KOPT-K1 (cell line): Measurements from ENCODE around the gene CCDC127.

Source experiments
- H3K27ac ChIP-seq: fragments of 200-600 bp; sonication (generic); 2 replicates; pipeline ENCODE4 v1.5.1; 2016; ENCODE audit warnings: antibody characterized with exemption, mild to moderate bottlenecking, low read depth, low read length; ENCODE audit not compliant: poor library complexity, severe bottlenecking
- H3K36me3 ChIP-seq: fragments of 200-600 bp; sonication (generic); 2 replicates; pipeline ENCODE4 v1.5.1; 2017; ENCODE audit warnings: antibody characterized with exemption, mild to moderate bottlenecking, low read length, moderate library complexity; ENCODE audit not compliant: insufficient read depth
- H3K9me3 ChIP-seq: fragments of 200-600 bp; sonication (generic); 2 replicates; pipeline ENCODE4 v1.5.1; 2017; ENCODE audit warnings: antibody characterized with exemption, low read length, mild to moderate bottlenecking; ENCODE audit not compliant: insufficient read depth, poor library complexity, severe bottlenecking

Gene CCDC127

DNA sequence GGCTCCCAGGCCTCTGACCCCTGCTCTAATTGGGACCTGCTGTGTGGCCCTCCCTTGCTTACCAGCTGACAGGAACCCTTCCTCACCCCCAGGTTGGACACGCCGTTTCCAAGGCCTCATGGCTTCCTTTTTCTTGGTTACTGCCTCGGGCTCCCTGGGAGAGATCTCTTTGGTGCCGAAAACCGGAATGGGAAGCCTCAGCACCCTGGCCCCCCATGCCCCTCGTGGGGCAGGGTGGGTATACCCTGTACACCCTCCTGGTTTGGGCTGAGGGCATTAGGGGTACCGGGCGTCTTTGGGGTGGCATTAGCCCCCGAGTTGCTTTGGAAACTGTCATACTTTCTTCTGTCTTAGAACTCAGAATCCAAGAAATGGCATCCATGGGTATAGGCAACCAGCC lies 36.8 kb downstream of the CCDC127 start:
- H3K27ac ChIP-seq, result no peak overlapping the region
- no peaks in the 10 kb centered on the region for H3K9me3 ChIP-seq
- no peaks in the 10 kb centered on the region for H3K36me3 ChIP-seq

DNA sequence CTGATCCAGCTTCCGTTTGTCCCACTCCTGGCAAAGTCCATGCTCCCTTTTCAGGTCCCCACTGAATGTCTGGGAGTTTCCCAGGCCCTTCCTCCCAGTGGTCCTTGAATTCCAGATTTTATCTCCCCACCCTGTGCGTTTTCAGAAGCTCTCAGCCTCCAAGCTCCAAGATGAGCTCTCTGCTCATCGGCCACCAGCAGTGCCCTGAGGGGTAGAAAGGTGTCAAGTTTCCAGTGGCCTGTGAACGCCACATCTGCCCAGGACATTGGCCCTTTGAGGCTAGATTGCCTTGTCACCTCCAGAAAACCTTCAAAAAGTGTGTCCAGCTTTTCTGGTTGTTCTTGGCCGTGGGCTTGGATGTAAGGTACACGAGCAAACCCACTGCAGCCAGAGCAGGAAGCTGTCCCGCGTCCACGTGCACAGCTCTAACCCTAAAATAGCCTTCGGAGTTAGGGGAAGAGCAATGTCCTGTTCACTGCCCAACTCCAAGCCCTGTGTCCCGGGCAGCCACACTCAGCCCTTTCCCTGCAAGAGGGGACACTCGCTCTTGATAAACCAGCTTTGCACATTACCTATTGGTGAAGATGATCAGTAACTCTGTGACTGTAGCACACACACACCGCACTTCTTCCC lies 37.6 kb downstream of the CCDC127 start:
- no peaks in the 10 kb centered on the region for H3K36me3 ChIP-seq
- no peak overlapping the region for H3K27ac ChIP-seq
- no peaks in the 10 kb centered on the region for H3K9me3 ChIP-seq

DNA sequence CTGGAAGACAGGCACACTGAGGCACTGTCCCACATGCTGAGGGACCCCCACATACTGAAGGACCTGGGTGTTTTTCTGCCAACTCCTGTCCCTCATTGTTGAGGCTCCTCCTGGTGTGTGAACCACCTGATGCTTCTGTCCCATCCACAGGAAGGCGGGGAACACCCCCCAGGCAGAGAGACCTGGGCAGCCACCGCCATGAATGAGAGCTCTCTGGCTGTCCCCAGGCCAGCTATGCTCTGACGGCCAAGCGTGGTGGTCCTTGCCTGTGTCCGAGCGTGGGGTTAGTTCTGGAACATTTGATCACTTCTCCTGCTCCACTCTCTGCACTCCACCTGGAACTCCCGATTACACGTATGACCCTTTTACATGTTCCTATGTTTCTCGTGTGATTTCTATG lies 38.6 kb downstream of the CCDC127 start:
- H3K36me3 ChIP-seq, result no peaks in the 10 kb centered on the region
- no peak overlapping the region for H3K27ac ChIP-seq
- no peaks in the 10 kb centered on the region for H3K9me3 ChIP-seq

DNA sequence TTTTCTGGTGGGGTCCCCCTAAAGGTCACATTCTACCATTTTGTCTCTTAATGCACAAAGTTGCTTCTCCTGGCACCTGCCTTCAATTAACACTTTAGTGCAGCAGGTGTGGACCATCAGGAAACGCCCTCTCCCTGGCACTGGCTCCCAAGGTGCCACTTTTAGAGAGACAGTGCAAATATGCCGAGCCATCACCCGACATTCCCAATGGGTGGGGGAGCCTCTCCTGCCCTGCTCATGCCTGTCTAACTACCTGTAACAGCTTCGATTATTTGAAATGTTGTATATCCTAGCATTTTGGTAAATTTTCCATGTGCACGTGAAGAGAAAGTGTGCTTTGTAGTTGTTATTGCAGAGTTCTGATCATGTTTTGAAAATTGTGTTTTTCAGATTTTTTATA lies 39.8 kb downstream of the CCDC127 start:
- H3K9me3 ChIP-seq, result no peaks in the 10 kb centered on the region
- H3K27ac ChIP-seq, result no peak overlapping the region
- H3K36me3 ChIP-seq, result no peaks in the 10 kb centered on the region

DNA sequence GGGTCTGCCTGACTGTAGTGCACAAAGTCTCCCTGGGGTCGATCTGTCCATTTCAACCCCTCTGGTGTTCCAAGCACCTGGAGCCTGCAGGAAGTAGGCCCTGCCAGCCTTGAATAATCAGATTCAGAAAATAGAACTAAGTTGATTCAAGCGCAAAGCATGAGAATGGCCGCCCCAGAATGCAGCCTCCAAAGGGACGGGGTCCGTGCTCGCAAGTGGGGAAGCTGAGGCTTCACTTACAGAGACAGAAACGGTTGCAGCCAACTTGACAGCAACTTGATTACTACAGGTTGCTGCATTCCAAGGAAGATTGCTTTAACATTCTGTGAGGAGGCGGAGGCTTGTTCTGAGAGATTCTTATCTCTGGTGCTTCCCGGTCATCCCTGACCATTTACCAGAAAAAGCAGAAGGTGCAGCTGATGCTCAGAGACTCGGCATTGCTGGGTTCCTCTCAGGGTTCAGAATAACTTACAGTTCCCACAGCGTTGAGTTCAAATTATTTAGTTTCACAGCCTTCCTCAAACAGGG lies 41.6 kb downstream of the CCDC127 start:
- Histone ChIP-seq H3K9me3 (no peaks in the 10 kb centered on the region), H3K36me3 (no peaks in the 10 kb centered on the region), H3K27ac (no peak overlapping the region)

DNA sequence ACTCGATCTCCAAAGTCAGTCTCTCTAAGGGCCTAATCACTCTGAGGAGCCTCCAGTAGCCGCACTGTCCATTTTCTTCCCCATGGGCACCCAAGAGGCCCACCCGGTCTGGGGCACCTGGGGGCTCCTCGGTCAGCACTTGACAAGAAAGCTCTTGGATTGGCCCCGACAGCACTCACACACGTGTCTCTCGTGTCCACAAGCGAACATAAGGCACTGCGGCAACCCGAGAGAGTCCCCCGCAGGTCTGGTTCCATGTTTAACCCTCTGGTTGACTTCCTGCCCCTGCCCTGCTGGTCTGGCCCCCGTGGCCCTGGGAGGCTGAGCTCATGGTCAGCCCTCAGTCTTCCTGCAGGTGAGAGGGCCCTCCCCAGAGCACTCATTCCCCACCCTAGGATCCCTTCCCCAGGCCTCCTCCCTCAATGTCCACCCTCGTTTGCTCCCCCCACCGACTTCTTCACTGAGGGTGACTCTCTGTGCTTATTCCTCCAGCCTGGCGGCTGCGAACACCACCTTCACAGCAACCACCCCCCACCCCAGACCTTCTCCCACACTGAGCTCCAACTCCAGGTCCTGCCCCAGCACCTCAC lies 43.0 kb downstream of the CCDC127 start:
- H3K9me3 ChIP-seq, result no peaks in the 10 kb centered on the region
- H3K27ac ChIP-seq, result no peak overlapping the region
- no peaks in the 10 kb centered on the region for H3K36me3 ChIP-seq

DNA sequence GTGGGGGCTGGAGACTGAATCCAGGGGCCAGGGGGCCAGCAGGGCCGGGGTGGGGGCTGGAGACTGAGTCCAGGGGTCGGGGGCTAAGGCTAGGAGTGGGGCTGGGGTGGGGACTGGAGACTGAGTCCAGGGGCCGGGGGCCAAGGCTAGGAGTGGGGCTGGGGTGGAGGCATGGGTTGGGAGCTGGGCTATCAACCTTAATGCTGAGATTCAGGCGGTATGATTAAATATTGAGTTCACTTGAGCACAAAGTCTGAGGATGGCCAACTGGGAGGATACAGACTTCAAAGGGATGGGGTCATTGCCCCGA lies 43.7 kb downstream of the CCDC127 start:
- H3K9me3 ChIP-seq, result no peaks in the 10 kb centered on the region

DNA sequence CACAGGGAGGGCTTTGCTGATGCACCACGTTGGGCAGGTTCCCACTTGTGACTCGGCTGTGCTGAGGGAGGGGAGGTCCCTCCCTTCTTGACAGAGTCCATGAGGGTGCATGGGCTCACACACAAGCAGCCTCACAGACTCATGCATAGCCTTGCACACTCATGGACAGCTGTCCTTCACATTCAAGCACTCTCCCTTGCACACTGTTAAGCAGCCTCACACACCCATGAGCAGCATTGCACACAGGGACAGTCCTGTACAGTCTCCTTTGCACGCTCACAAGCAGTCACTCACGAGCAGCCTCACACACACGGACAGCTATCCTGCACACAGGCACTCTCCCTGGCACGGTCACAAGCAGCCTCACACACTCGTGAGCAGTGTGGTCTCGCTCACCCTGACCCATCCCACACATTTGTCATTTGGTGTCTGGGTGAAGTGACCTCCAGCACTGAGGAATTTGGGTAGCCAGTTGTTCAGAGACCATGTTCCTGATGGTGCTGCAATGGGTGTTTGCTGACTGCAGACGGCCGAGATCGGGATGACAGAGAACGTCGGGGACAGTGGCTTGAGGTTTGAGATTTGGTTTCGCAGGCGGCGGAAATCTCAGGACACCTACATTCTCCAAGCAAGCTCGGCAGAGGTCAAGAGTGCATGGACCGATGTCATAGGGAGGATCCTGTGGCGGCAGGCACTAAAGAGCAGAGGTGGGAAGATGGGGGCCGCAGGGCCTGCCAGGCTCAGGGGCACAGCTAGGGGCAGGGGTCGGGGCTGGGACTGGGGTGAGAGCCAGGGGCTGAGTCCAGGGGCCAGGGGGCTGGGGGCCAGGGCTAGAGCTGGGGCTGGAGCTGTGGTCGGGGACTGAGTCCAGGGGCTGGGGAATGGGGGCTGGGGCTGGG lies 44.3 kb downstream of the CCDC127 start:
- Histone ChIP-seq H3K36me3 (no peaks in the 10 kb centered on the region), H3K9me3 (no peaks in the 10 kb centered on the region), H3K27ac (no peak overlapping the region)

More for the DNA sequence above, 43.7 kb downstream of the CCDC127 start:
- Histone ChIP-seq H3K36me3 (no peaks in the 10 kb centered on the region), H3K27ac (no peak overlapping the region)

DNA sequence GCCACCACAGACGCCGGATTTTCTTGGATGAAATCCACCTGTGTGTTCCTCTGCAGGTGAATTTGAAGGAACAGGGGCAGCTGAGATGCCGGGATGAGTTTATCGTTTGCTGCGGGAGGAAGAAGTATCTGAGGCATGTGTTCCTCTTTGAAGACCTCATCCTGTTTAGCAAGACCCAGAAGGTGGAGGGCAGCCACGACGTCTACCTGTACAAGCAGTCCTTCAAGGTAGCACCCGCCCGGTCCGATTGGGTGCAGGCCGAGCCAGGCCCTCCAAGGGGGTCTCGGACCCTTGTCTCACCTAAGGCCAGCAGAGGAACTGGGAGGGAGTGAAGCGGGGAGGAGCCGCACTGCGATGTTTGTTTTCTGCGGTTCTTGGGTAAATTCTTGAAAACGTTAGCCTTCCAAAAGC lies 45.1 kb downstream of the CCDC127 start:
- Histone ChIP-seq H3K36me3 (no peaks in the 10 kb centered on the region), H3K27ac (no peak overlapping the region)

DNA sequence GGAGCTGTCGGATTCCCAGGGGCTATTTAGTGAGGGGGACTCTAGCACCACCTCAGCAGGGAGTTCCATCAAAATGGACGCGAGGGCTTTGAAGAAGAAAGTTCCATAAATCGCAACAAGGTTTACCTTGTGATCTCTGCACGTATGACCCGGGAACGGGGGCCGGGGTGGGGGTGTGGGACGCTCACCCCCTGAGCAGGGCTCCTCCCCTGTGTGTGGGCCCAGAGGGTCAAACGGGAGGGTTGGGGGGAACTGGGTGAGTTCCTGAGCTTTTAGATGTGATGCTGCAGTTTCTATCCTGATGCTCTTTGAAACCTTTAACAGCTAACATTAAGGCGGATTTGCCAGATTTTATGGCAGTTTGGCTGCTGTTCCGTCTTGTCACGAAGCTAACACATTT lies 45.5 kb downstream of the CCDC127 start:
- no peak overlapping the region for H3K27ac ChIP-seq
- H3K9me3 ChIP-seq, result no peaks in the 10 kb centered on the region
- H3K36me3 ChIP-seq, result no peaks in the 10 kb centered on the region

More for the DNA sequence above, 45.1 kb downstream of the CCDC127 start:
- no peaks in the 10 kb centered on the region for H3K9me3 ChIP-seq

DNA sequence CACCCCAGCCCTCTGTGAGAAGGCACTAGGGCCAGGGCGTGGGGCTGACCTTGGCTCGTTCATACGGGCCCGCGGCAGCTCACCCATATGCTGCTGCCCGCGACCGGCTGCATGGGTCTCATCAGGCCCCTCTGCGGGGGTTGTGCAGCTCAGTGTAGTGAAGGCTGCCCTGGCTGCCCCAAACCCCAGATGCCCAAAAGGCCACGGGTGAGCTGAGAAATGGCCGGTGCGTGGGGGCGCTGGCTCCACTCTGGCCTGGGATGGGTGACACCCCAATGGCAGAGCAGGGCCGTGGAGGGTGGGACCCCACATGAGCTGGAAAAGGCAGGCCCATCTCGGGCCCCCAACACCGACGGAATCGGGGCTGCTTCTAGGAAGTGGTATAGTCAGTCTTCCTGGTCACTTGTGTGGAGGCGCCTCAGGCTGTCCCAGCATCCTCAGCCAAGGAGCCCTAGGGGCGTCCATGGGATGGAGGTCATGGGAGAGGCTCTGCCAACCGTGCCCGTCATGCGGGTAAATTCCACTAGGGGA lies 46.1 kb downstream of the CCDC127 start:
- Histone ChIP-seq H3K27ac (no peak overlapping the region), H3K36me3 (no peaks in the 10 kb centered on the region), H3K9me3 (no peaks in the 10 kb centered on the region)

DNA sequence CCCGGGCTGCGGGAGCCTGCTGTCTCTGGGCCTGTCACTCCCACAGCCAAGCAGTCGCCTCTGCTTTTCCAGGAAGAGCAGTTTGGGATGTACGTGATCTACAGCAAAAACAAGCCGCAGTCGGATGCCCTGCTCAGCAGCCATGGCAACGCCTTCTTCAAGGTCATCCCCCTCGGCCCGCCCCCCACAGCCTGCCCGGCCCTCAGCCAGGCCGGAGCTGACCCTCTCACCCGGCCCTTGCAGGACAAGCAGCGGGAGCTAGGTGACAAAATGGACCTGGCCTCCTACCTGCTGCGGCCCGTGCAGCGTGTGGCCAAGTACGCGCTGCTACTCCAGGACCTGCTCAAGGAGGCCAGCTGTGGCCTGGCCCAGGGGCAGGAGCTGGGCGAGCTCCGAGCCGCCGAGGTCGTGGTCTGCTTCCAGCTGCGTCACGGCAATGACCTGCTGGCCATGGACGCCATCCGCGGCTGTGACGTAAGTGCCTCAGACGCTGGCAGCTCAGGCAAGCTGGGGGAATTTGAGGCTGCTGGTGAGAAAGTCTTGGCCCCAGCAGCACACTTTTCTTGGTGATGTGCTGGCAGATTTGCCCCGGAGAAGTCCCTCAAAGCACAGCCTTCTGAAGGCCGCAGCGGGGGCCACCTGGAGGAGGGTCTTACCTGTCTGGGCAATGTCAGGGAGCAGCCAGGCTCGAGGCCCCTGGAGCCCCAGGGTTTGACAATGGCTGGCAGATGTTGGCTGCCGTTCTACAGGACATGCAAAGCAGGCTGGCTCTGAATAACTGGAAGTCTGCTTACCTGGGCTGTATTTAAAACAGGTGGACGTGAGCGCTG lies 46.8 kb downstream of the CCDC127 start:
- Histone ChIP-seq H3K27ac (no peak overlapping the region), H3K36me3 (no peaks in the 10 kb centered on the region), H3K9me3 (no peaks in the 10 kb centered on the region)

DNA sequence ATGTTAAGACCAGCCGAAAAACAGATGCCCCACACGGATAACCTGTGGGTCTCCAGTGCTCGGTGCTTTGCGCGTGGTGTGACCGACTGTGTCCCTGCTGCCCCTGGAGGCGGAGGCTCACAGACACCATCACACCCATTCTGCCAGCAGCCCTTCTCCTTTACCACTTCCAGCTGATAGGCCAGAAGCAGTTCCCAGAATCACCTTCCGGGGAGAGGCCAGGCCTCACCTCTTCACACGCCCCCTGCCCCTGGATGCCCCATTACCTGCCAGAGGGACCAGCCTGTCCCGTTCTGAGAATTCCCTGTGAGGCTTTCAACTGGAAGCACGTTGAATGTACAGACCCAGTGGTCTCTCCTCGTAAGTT lies 48.2 kb downstream of the CCDC127 start:
- Histone ChIP-seq H3K9me3 (no peaks in the 10 kb centered on the region), H3K36me3 (no peaks in the 10 kb centered on the region), H3K27ac (no peak overlapping the region)

DNA sequence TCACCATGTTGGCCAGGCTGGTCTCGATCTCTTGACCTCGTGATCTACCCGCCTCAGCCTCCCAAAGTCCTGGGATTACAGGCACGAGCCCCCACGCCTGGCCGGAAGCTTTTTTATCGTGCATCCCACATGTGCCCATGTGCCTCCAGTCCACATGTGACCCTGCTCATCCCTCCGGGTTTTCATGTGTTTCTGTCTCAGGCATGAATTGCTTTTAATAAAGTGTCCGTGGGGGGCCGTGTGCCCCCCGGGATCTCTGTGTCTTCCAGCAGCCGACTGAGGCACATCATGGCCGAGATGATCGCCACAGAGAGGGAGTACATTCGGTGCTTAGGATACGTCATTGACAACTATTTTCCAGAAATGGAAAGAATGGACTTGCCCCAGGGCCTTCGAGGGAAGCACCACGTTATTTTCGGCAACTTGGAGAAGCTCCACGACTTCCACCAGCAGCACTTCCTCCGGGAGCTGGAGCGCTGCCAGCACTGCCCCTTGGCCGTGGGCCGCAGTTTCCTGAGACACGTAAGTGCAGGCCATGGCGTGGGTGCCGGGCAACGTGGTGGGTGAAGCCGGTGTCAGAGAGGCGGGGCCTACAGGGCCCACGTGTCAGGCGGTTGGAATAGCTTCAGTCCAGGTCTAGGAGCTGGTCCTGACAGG lies 48.8 kb downstream of the CCDC127 start:
- no peaks in the 10 kb centered on the region for H3K36me3 ChIP-seq
- no peak overlapping the region for H3K27ac ChIP-seq
- no peaks in the 10 kb centered on the region for H3K9me3 ChIP-seq
